Measurements from ENCODE around the gene FUT8. TPM values are rescaled to one million over a fixed set of nuclear protein-coding genes. Genes with fewer than 3 reads are reported as not detected.

FUT8 gene
- total and polyA plus RNA-seq, 2 of the 8 experiments (the other 6 are each of a cell fraction or from before 2014, with no cell fraction given) = 10.5 to 25.1 TPM

DNA sequence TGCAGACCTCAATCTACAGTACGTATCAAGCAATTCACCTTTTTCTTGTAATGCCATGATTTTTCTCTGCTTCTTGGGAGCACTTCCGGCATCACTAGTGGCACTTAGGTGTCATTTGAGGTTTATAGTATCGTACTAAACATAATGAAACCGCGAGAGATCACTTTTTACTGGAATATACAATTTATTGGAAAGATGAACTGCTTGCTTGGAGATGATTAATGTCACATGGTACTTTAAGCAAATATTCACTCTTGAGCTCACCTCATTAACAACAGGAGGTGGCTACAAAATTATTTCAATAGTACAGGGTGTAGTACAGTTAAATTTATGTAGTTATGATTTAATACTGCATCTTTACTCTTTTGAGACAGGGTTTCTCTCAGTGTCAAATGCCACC is 11.5 kb downstream of the FUT8 start (continued):
- TF ChIP-seq, protein P1, sequence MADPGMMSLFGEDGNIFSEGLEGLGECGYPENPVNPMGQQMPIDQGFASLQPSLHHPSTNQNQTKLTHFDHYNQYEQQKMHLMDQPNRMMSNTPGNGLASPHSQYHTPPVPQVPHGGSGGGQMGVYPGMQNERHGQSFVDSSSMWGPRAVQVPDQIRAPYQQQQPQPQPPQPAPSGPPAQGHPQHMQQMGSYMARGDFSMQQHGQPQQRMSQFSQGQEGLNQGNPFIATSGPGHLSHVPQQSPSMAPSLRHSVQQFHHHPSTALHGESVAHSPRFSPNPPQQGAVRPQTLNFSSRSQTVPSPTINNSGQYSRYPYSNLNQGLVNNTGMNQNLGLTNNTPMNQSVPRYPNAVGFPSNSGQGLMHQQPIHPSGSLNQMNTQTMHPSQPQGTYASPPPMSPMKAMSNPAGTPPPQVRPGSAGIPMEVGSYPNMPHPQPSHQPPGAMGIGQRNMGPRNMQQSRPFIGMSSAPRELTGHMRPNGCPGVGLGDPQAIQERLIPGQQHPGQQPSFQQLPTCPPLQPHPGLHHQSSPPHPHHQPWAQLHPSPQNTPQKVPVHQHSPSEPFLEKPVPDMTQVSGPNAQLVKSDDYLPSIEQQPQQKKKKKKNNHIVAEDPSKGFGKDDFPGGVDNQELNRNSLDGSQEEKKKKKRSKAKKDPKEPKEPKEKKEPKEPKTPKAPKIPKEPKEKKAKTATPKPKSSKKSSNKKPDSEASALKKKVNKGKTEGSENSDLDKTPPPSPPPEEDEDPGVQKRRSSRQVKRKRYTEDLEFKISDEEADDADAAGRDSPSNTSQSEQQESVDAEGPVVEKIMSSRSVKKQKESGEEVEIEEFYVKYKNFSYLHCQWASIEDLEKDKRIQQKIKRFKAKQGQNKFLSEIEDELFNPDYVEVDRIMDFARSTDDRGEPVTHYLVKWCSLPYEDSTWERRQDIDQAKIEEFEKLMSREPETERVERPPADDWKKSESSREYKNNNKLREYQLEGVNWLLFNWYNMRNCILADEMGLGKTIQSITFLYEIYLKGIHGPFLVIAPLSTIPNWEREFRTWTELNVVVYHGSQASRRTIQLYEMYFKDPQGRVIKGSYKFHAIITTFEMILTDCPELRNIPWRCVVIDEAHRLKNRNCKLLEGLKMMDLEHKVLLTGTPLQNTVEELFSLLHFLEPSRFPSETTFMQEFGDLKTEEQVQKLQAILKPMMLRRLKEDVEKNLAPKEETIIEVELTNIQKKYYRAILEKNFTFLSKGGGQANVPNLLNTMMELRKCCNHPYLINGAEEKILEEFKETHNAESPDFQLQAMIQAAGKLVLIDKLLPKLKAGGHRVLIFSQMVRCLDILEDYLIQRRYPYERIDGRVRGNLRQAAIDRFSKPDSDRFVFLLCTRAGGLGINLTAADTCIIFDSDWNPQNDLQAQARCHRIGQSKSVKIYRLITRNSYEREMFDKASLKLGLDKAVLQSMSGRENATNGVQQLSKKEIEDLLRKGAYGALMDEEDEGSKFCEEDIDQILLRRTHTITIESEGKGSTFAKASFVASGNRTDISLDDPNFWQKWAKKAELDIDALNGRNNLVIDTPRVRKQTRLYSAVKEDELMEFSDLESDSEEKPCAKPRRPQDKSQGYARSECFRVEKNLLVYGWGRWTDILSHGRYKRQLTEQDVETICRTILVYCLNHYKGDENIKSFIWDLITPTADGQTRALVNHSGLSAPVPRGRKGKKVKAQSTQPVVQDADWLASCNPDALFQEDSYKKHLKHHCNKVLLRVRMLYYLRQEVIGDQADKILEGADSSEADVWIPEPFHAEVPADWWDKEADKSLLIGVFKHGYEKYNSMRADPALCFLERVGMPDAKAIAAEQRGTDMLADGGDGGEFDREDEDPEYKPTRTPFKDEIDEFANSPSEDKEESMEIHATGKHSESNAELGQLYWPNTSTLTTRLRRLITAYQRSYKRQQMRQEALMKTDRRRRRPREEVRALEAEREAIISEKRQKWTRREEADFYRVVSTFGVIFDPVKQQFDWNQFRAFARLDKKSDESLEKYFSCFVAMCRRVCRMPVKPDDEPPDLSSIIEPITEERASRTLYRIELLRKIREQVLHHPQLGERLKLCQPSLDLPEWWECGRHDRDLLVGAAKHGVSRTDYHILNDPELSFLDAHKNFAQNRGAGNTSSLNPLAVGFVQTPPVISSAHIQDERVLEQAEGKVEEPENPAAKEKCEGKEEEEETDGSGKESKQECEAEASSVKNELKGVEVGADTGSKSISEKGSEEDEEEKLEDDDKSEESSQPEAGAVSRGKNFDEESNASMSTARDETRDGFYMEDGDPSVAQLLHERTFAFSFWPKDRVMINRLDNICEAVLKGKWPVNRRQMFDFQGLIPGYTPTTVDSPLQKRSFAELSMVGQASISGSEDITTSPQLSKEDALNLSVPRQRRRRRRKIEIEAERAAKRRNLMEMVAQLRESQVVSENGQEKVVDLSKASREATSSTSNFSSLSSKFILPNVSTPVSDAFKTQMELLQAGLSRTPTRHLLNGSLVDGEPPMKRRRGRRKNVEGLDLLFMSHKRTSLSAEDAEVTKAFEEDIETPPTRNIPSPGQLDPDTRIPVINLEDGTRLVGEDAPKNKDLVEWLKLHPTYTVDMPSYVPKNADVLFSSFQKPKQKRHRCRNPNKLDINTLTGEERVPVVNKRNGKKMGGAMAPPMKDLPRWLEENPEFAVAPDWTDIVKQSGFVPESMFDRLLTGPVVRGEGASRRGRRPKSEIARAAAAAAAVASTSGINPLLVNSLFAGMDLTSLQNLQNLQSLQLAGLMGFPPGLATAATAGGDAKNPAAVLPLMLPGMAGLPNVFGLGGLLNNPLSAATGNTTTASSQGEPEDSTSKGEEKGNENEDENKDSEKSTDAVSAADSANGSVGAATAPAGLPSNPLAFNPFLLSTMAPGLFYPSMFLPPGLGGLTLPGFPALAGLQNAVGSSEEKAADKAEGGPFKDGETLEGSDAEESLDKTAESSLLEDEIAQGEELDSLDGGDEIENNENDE (IDR thresholded peaks at IDR 0.05; ENCODE audit: insufficient replicate concordance, low read length) = no peak
- no peak for TF ChIP-seq TAF7 (optimal IDR thresholded peaks at IDR 0.05; ENCODE audit: borderline replicate concordance, low read depth, low read length)
- no peak for TF ChIP-seq ZNF274 (IDR thresholded peaks at IDR 0.05; ENCODE audit: borderline replicate concordance, extremely low read depth, low read length)
- TF ChIP-seq, protein P2, sequence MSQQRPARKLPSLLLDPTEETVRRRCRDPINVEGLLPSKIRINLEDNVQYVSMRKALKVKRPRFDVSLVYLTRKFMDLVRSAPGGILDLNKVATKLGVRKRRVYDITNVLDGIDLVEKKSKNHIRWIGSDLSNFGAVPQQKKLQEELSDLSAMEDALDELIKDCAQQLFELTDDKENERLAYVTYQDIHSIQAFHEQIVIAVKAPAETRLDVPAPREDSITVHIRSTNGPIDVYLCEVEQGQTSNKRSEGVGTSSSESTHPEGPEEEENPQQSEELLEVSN (IDR thresholded peaks at IDR 0.05) = no peak
- no peak for TF ChIP-seq CTBP2 (IDR thresholded peaks at IDR 0.05; ENCODE audit: borderline replicate concordance, insufficient read depth, insufficient read length, low read length)
- TF ChIP-seq TCF12 (IDR thresholded peaks at IDR 0.05; ENCODE audit: low read depth, low read length) = no peak
- TF ChIP-seq POLR2A (IDR thresholded peaks at IDR 0.05; ENCODE audit: control extremely low read depth in 1 of 2, low read depth in 2 of 2, low read length in 2 of 2) = no peak
- no peak for TF ChIP-seq BCL11A (IDR thresholded peaks at IDR 0.05; ENCODE audit: low read depth in 2 of 2, low read length in 2 of 2)
- TF ChIP-seq CHD2 (IDR thresholded peaks at IDR 0.05; ENCODE audit: low read length) = no peak

All from H1 (cell line).